IPS DF 4.7 (cell line): Measurements from ENCODE around the gene PKN2.
A peak's percentile ranks its signal among the peaks of the same experiment; 100 is the strongest.
"Not testable (repeated sequence)": the region's sequence is repeated elsewhere in the genome, so short reads cannot be mapped to it uniquely, and the experiment has no call there.

ENCODE experiments used
- DNase-seq: peaks from one replicate; pipeline ENCODE4 v3.0.0-alpha.2; 2013; ENCODE audit warnings: low spot score; ENCODE audit errors: extremely low read depth

Gene PKN2

GRCh38 chr1:88678405-88678804 lies 5.7 kb upstream of the PKN2 start:
- DNase-seq = no peak

- no peak for DNase-seq
Measured at GRCh38 chr1:88680471-88680870, 3.6 kb upstream of the PKN2 start.

- DNase-seq = no peak
Measured at GRCh38 chr1:88680911-88681622, 3.0 kb upstream of the PKN2 start.

GRCh38 chr1:88684482-88685258 lies 597 bp downstream of the PKN2 start:
- peak; percentile 30 for DNase-seq

- no peak for DNase-seq
Measured at GRCh38 chr1:88685259-88685620, 1.2 kb downstream of the PKN2 start.

- DNase-seq = no peak
Measured at GRCh38 chr1:88691540-88691939, 7.5 kb downstream of the PKN2 start.

GRCh38 chr1:88695781-88696180 lies 11.7 kb downstream of the PKN2 start:
- no peak for DNase-seq

- no peak for DNase-seq
Measured at GRCh38 chr1:88697503-88697902, 13.4 kb downstream of the PKN2 start.

GRCh38 chr1:88698140-88698539 lies 14.1 kb downstream of the PKN2 start:
- DNase-seq = no peak

- no peak for DNase-seq
Measured at GRCh38 chr1:88698764-88699163, 14.7 kb downstream of the PKN2 start.

- DNase-seq = no peak
Measured at GRCh38 chr1:88700425-88701013, 16.4 kb downstream of the PKN2 start.

- no peak for DNase-seq
Measured at GRCh38 chr1:88701275-88701674, 17.2 kb downstream of the PKN2 start.

- DNase-seq = not testable (repeated sequence)
Measured at GRCh38 chr1:88701793-88702192, 17.7 kb downstream of the PKN2 start.

GRCh38 chr1:88708011-88708410 lies 23.9 kb downstream of the PKN2 start:
- no peak for DNase-seq

- DNase-seq = not testable (repeated sequence)
Measured at GRCh38 chr1:88712907-88713306, 28.8 kb downstream of the PKN2 start.

GRCh38 chr1:88716571-88716970 lies 32.5 kb downstream of the PKN2 start:
- not testable (repeated sequence) for DNase-seq

GRCh38 chr1:88722492-88722891 lies 38.4 kb downstream of the PKN2 start:
- DNase-seq = no peak

- no peak for DNase-seq
Measured at GRCh38 chr1:88726697-88727096, 42.6 kb downstream of the PKN2 start.

GRCh38 chr1:88727205-88727604 lies 43.1 kb downstream of the PKN2 start:
- no peak for DNase-seq

GRCh38 chr1:88729297-88729696 lies 45.2 kb downstream of the PKN2 start:
- no peak for DNase-seq

GRCh38 chr1:88730132-88730675 lies 46.1 kb downstream of the PKN2 start:
- DNase-seq = no peak

GRCh38 chr1:88730995-88731394 lies 46.9 kb downstream of the PKN2 start:
- no peak for DNase-seq
